ENCODE results near the gene CADM1.

The CADM1 gene

DNA sequence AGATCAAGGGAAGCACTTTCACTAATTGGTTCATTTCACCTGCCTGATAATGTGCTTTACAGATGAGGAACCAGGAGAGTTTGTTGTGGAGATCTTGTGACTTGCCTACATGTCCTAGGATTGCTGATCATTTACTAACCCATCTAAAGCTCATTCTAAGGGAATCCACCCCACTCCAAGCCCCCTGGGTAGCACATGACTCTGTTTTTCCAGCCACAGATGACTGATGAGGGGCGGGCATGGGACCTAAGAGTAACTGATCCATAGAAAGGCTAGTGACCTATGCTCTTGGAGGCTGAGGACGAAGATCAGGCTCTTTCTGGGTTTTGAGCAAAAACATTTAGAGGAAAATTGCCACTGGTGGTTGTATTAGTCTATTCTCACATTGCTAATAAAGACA, 378.1 kb downstream of the CADM1 start:
- Histone ChIP-seq H3K4me3 (ENCODE audit: low read length) (no peak overlapping the region), H3K9me2 (replicated peaks; ENCODE audit: control insufficient read depth, low read length) (no peaks in the 10 kb centered on the region), H3K9me3 (ENCODE audit: control insufficient read depth, insufficient read depth, low read length) (no peaks in the 10 kb centered on the region), H3K27me3 (ENCODE audit: control insufficient read depth, low read length) (no peaks in the 10 kb centered on the region), H3K27ac (ENCODE audit: low read depth, low read length) (no peak overlapping the region), H3K4me2 (ENCODE audit: low read length) (no peak overlapping the region), H3K4me1 (ENCODE audit: control insufficient read depth, low read length) (no peaks in the 10 kb centered on the region), H3K79me2 (ENCODE audit: control insufficient read depth, low read length) (no peaks in the 10 kb centered on the region), H4K20me1 (ENCODE audit: control insufficient read depth, insufficient read depth, low read depth, low read length) (no peaks in the 10 kb centered on the region), H3F3A (ENCODE audit: control insufficient read depth, insufficient read depth) (no peaks in the 10 kb centered on the region), H3K36me3 (ENCODE audit: control insufficient read depth, low read length) (no peaks in the 10 kb centered on the region)
- TF ChIP-seq CTCF (IDR thresholded peaks at IDR 0.05; ENCODE audit: low read depth, low read length, poor library complexity, severe bottlenecking), result no peak
- no peak for TF ChIP-seq EZH2phosphoT487 (IDR thresholded peaks at IDR 0.05; ENCODE audit: borderline replicate concordance, low read length)

- Histone ChIP-seq H3K4me3 (ENCODE audit: low read length) (no peak overlapping the region), H3K9me3 (ENCODE audit: control insufficient read depth, insufficient read depth, low read length) (no peaks in the 10 kb centered on the region), H3K36me3 (ENCODE audit: control insufficient read depth, low read length) (no peaks in the 10 kb centered on the region), H3K4me2 (ENCODE audit: low read length) (no peak overlapping the region), H4K20me1 (ENCODE audit: control insufficient read depth, insufficient read depth, low read depth, low read length) (no peaks in the 10 kb centered on the region), H3K27me3 (ENCODE audit: control insufficient read depth, low read length) (no peaks in the 10 kb centered on the region), H3K9me2 (replicated peaks; ENCODE audit: control insufficient read depth, low read length) (no peaks in the 10 kb centered on the region), H3K79me2 (ENCODE audit: control insufficient read depth, low read length) (no peaks in the 10 kb centered on the region), H3F3A (ENCODE audit: control insufficient read depth, insufficient read depth) (no peaks in the 10 kb centered on the region), H3K27ac (ENCODE audit: low read depth, low read length) (no peak overlapping the region), H3K4me1 (ENCODE audit: control insufficient read depth, low read length) (no peaks in the 10 kb centered on the region)
- TF ChIP-seq CTCF (IDR thresholded peaks at IDR 0.05; ENCODE audit: low read depth, low read length, poor library complexity, severe bottlenecking) (no peak), EZH2phosphoT487 (IDR thresholded peaks at IDR 0.05; ENCODE audit: borderline replicate concordance, low read length) (no peak)
These were observed 379.4 kb downstream of the CADM1 start for GRCh38 chr11:115124786-115125185.

- TF ChIP-seq CTCF (IDR thresholded peaks at IDR 0.05; ENCODE audit: low read depth, low read length, poor library complexity, severe bottlenecking) (no peak), EZH2phosphoT487 (IDR thresholded peaks at IDR 0.05; ENCODE audit: borderline replicate concordance, low read length) (no peak)
These were observed 380.6 kb downstream of the CADM1 start for GRCh38 chr11:115123641-115124040.

DNA sequence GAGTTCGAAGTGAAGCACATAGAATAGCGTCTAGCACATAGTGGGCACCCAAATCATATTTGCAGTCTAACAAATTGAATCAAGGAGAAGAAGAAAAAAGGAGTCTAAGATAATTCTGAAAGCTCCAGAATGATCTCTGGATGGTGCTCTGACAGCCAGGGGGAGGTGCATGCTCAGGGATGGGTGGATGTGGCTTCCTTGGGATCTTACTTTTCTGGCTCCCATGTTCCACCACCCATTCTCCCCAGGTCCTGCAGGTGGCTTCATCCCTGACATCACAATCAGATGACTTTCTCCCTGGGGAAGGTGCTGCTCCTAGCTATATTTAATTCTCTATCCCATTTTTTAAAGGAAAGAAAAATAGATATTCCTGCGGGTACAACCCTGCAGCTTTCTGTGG, 381.9 kb downstream of the CADM1 start:
- no peak overlapping the region for H3K27ac ChIP-seq (ENCODE audit: low read depth, low read length)
- no peaks in the 10 kb centered on the region for H3K27me3 ChIP-seq (ENCODE audit: control insufficient read depth, low read length)
- H3K9me2 ChIP-seq (replicated peaks; ENCODE audit: control insufficient read depth, low read length), result no peaks in the 10 kb centered on the region
- H4K20me1 ChIP-seq (ENCODE audit: control insufficient read depth, insufficient read depth, low read depth, low read length), result no peaks in the 10 kb centered on the region
- no peaks in the 10 kb centered on the region for H3K4me1 ChIP-seq (ENCODE audit: control insufficient read depth, low read length)
- H3K79me2 ChIP-seq (ENCODE audit: control insufficient read depth, low read length), result no peaks in the 10 kb centered on the region
- no peaks in the 10 kb centered on the region for H3K36me3 ChIP-seq (ENCODE audit: control insufficient read depth, low read length)
- no peaks in the 10 kb centered on the region for H3F3A ChIP-seq (ENCODE audit: control insufficient read depth, insufficient read depth)
- no peak overlapping the region for H3K4me2 ChIP-seq (ENCODE audit: low read length)
- TF ChIP-seq EZH2phosphoT487 (IDR thresholded peaks at IDR 0.05; ENCODE audit: borderline replicate concordance, low read length) (no peak), CTCF (IDR thresholded peaks at IDR 0.05; ENCODE audit: low read depth, low read length, poor library complexity, severe bottlenecking) (no peak)
- no peaks in the 10 kb centered on the region for H3K9me3 ChIP-seq (ENCODE audit: control insufficient read depth, insufficient read depth, low read length)
- H3K4me3 ChIP-seq (ENCODE audit: low read length), result no peak overlapping the region

More at GRCh38 chr11:115123641-115124040, 380.6 kb downstream of the CADM1 start:
- Histone ChIP-seq H3F3A (ENCODE audit: control insufficient read depth, insufficient read depth) (no peaks in the 10 kb centered on the region), H3K4me3 (ENCODE audit: low read length) (no peak overlapping the region), H3K79me2 (ENCODE audit: control insufficient read depth, low read length) (no peaks in the 10 kb centered on the region), H3K4me1 (ENCODE audit: control insufficient read depth, low read length) (no peaks in the 10 kb centered on the region), H3K4me2 (ENCODE audit: low read length) (no peak overlapping the region), H3K36me3 (ENCODE audit: control insufficient read depth, low read length) (no peaks in the 10 kb centered on the region), H3K27ac (ENCODE audit: low read depth, low read length) (no peak overlapping the region), H3K27me3 (ENCODE audit: control insufficient read depth, low read length) (no peaks in the 10 kb centered on the region), H3K9me3 (ENCODE audit: control insufficient read depth, insufficient read depth, low read length) (no peaks in the 10 kb centered on the region), H3K9me2 (replicated peaks; ENCODE audit: control insufficient read depth, low read length) (no peaks in the 10 kb centered on the region), H4K20me1 (ENCODE audit: control insufficient read depth, insufficient read depth, low read depth, low read length) (no peaks in the 10 kb centered on the region)
